GM19035 (cell line): ENCODE data around the gene CSMD2.

Source experiments
- ATAC-seq: cut with Tn5 transposase; IDR thresholded peaks from one replicate; pipeline ENCODE4 v1.9.1; 2021; ENCODE audit not compliant: unreplicated experiment

CSMD2 gene

DNA sequence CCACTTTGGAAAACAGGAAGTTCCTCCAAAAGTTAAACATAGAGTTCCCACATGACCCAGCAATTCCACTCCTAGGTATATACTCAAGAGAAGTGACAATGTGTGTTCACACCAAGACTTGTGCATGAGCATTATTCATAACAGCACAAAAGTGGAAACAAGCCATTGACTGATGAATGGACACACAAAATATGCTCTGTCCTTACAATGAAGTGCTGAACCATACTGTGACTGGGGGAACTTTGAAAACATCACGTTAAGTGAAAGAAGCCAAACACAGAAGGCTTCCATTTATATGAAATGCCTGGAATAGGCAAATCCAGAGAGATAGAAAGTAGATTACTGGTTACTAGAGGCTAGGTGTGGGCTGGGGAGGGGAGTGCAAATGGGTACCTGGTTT lies 542.3 kb downstream of the CSMD2 start:
- no peak for ATAC-seq

- ATAC-seq = no peak
Observed at GRCh38 chr1:33618636-33619035, 546.4 kb downstream of the CSMD2 start.

- no peak for ATAC-seq
Observed at GRCh38 chr1:33617451-33617850, 547.6 kb downstream of the CSMD2 start.

- ATAC-seq = no peak
Observed at GRCh38 chr1:33616780-33617179, 548.2 kb downstream of the CSMD2 start.

- no peak for ATAC-seq
Observed at GRCh38 chr1:33615546-33615945, 549.5 kb downstream of the CSMD2 start.

GRCh38 chr1:33610864-33611455 lies 554.1 kb downstream of the CSMD2 start:
- no peak for ATAC-seq

DNA sequence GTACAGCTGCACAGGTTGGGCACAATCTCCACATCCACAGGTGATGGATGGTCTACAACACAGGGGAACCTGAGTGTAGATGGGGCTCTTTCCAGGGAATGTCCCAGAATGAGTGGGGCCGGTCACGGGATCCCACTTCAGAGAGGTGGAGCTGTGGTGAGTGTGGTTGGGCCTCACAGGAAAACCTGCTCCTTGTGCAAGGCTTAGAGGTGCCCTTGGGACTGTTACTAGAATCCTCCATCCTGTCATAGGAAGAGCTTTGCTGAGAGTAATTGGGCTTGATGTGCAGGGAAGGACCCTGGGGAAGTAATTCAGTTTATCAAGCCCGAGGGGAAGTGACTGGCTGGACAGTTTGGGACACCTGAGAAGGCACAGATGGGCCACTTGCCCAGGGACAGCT lies 554.6 kb downstream of the CSMD2 start:
- ATAC-seq = no peak

DNA sequence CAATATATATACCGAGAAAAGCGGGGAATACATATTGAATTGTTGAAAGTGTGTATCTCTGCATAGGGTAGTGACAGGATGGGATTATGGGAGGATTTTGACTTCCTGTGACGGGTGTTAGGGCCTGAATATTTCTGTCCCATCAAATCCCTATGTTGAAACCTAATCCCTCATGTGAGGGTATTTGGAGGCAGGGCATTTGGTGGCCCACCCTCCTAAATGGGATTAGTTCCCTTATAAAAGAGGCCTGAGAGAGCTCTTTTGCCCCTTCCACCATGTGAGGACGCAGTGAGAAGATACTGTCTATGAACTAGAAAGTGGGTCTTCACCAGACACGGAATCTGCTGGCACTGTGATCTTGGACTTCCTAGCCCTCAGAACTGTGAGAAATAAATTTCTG lies 555.3 kb downstream of the CSMD2 start:
- no peak for ATAC-seq

GRCh38 chr1:33608825-33609400 lies 556.1 kb downstream of the CSMD2 start:
- ATAC-seq = no peak

GRCh38 chr1:33607444-33608005 lies 557.5 kb downstream of the CSMD2 start:
- no peak for ATAC-seq

DNA sequence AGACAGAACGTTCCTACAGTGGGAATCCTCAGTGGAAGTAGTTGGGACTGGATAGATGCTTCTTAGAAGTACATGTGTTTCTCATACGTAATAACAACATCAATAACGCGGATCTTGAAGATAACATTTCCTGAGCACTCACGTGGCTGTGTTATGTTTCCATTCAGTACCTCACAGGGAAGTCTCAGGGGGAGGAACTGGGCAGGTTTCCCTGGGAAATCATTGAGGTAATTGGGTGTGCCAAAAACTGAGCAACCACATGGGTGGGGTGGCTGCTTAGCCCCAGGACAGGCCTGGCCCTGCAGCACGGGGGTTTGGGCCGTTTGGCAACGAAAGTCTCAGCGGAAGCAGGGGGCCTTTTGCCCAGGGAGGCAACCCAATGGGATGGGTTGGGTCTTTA lies 558.8 kb downstream of the CSMD2 start:
- no peak for ATAC-seq

DNA sequence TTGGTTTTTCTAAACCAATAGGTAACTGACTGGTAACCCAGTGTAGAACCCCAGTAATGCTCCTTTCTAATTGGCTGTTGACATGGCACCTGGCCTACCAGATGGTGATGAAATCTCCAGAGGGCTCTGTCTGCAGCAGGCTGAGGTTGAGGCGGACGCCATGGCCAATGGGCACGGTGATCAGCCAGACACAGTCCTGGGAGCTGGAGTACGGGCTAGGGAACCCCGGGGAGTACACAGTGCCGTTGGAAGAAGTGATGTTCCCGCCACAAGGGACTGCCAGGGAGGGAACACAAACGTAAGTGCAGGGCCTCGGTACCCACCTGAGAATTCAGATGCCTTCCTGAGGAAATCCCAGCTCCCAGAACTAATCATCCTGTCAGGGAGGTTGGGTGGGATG lies 562.8 kb downstream of the CSMD2 start:
- no peak for ATAC-seq

DNA sequence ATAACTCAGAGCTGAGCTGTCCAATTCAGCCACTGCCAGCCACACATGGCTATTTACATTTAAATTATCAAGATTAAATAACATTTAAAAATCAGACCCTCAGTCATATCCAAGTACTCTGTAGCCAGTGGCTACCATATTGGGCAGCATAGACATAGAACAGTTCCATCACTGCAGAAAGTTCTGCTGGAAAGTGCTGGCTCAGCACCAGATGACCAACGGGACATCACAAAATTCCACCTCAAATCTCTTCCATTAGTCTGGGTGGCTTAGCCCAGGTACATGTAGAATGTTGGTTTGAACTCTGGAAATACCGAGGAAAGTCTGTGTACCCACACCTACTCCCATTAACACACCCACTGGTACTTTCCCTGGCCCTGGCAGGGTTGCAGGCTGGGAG lies 563.3 kb downstream of the CSMD2 start:
- no peak for ATAC-seq

GRCh38 chr1:33599516-33600115 lies 565.4 kb downstream of the CSMD2 start:
- ATAC-seq = no peak

GRCh38 chr1:33588726-33589125 lies 576.3 kb downstream of the CSMD2 start:
- no peak for ATAC-seq

DNA sequence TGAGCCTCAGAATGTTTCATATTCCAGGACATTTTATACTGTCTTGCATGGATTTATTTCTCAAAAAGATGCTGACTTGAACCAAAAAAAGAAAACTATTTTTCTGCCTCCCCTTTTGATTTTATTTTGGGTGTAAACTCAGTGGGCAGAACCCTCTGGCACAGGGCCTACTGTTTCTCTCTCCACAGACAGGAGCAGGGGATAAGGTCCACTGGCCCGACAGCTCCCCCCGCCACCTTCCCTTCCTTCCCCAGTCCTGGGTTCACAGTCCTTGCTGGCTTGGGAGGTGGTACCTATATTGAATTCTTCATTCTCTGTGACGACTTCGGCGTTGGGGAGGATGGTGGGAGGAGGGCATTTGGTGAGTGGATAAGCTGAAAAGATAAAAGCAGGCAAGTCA lies 578.2 kb downstream of the CSMD2 start:
- ATAC-seq = no peak

- ATAC-seq = no peak
Observed at GRCh38 chr1:33586106-33586505, 578.9 kb downstream of the CSMD2 start.

- ATAC-seq = no peak
Observed at GRCh38 chr1:33583567-33583966, 581.5 kb downstream of the CSMD2 start.

DNA sequence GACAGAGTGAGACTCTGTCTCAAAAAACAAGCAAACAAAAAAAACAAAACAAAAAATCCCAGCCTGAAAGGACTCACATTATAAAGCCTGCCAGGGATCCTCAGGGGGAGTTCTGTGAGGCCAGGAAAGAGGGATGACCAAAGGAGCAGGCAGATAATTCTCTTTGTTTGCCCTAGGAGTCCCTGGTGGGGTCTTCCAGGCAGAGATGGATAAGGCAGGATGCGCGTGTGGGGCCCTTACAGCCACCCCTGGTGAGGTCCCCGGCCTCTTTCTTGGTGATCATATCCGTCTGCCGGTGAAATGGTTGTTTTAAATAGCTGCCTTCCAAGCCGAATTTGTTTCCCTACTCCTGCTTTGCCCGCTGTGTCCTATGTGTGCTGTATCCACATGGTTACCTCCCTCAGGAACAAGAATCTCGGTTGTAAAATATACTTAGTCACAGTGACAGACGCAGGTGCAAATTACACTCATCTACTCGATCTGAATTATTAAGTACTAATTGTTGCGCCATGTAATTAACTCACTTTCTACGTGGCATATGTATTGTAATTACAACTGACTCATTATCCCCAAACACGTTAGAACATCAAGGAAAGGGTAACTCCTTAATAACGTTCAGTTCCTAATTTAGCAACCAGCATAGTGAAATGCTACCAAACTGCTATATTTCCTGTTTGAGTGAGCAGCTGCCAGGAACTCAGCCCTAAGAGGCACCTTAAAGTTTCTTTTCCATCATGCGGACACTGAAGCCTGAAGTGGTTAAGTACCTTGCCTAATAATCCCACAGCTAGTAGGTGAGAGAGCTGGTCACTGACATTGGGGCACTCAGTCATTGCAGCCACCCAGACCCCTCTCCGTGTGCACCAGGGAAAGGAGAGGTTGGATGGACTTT lies 586.2 kb downstream of the CSMD2 start:
- ATAC-seq = no peak

- ATAC-seq = no peak
Observed at GRCh38 chr1:33577663-33578062, 587.4 kb downstream of the CSMD2 start.

- ATAC-seq = no peak
Observed at GRCh38 chr1:33576821-33577599, 588.0 kb downstream of the CSMD2 start.
